GM21825 (cell line): ENCODE results near the gene TNP2.
"Not testable (repeated sequence)": the region's sequence is repeated elsewhere in the genome, so short reads cannot be mapped to it uniquely, and the experiment has no call there.

Experiments used
- ATAC-seq: cut with Tn5 transposase; IDR thresholded peaks from one replicate; pipeline ENCODE4 v1.9.1; 2021; ENCODE audit warnings: mild to moderate bottlenecking, moderate library complexity; ENCODE audit not compliant: unreplicated experiment

TNP2 gene

DNA sequence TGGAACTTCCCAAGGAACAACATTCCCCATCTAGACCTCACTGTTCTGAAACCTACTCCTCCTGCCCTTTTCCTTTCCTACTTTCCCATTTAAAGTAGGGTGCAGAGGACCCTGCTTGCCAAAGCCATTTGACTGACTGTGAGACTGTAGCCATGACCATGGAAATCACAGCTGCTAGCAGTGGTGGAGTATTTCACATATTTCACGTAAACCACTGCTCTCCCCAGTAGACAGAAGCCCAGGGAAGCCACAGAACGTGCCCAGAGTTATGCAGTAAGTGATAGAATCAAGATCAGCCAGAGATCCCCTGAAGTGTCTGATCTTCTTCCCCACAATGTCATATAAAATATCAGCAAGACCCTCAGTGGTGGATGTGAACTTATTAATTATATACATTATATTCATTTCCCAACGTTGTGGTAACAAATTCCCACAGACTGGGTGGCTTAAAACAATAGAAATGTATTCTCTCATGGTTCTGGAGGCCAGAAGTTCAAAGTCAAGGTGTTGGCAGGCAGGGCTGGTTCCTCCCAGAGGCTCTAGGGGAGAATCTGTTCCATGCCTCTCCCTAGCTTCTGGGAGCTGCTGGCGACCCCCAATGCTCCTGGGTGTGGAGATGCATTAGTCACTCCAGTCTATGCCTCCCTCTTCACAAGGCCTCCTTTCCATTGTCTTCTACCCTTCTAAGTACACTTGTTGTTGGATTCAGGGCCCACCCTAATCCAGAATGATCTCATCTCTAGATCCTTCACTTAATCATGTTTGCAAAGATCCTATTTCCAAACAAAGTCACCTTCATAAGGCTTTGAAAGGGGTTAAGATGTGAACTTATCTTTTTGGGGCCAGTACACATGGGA lies 32.7 kb upstream of the TNP2 start:
- ATAC-seq, result no peak

DNA sequence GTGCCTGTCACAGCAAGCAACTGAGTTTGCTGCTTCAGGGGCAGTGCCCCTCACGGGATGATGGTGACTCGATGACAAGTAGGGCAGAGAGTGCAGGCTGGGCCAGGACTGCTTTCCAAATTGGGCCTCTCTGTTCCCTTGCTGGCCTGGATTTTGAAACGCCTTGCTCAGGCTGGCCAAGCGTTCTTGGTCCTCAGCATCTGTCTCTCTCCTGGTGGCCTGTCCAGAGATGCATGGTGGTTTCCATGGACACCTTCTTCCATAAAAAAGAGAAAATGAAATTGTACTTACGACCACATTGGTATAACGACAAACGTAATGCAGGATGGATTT lies 31.4 kb upstream of the TNP2 start:
- no peak for ATAC-seq

DNA sequence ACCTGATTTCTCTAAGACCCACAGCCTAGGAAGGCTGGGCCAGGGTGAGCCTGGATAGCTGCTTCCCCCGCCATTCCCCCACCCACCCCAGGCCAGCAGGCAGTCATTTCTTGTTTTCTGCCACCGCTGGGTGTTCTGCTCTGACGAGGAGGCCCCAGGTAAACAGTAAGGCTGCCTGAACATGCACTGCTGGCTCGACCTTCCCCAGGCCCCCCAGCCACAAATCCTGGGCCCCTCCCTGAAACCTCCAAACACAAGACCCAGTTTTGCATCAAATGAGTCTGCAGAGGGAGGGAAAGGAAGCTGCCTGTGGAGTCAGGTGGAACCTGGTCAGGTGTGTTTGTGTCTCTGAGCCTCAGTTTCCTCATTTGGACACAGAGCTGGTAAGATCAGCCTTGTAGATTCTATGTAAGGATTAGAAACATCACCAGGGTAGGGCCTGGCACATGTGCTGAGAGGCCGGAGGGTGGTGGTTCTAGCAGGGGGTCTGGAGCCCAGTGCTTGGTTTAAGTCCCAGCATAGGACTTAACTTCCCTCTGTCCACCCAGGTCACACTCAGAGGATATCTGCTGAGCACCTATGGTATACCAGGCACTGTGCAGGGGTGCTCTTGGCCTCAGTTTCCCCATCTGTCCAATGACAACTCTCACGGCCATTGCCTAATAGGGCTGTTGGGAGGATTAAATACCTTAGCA lies 30.9 kb upstream of the TNP2 start:
- no peak for ATAC-seq

DNA sequence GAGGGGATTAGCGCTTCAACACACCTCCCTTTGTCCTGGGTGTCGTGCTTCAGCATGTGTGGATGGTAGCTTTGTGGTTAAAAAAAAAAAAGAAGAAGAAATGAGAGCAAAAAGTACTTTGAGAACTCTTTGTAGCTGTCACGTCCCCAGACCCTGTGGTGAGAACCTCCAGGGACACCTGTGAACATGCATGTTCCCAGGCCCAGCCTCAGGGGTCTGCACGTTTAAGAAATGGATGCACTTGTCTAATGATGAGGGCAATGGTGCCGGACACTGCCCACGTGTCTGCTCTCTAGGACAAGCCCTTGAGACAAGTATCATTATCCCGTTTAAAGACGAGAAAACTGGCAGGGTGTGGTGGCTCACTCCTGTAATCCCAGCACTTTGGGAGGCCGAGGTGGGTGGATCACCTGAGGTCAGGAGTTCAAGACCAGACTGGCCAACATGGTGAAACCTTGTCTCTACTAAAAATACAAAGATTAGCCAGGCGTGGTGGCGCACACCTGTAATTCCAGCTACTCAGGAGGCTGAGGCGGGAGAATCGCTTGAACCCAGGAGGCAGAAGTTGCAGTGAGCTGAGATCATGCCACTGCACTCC lies 29.9 kb upstream of the TNP2 start:
- ATAC-seq, result not testable (repeated sequence)

DNA sequence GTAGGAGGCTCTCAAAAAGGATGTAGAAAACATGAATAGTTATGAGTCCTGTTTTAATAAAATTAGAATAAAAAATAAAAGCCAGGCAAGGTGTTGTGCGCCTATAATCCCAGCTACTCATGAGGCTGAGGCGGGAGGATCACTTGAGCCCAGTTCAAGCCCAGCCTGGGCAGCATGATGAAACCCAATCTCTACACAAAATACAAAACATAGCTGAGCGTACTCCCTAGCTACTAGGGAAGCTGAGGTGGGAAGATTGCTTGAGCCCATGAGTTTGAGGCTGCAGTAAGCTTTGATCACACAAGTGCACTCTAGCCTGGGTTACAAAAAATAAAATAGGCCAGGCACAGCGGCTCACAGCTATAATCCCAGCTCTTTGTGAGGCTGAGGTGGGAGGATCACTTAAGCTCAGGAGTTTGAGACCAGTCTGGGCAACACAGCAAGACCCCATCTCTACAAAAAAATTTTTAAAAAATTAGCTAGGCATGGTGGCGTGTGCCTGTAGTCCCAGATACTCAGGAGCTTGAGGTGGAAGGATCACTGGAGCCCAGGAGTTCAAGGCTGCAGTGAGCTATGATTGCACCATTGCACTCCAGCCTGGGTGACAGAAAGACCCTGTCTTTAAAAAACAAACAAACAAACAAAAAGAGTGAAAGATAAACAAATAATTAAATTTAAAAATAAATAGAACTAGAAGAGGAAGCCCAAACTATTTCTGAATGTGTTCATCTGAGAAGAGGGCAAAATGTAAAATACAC lies 29.2 kb upstream of the TNP2 start:
- ATAC-seq, result no peak

DNA sequence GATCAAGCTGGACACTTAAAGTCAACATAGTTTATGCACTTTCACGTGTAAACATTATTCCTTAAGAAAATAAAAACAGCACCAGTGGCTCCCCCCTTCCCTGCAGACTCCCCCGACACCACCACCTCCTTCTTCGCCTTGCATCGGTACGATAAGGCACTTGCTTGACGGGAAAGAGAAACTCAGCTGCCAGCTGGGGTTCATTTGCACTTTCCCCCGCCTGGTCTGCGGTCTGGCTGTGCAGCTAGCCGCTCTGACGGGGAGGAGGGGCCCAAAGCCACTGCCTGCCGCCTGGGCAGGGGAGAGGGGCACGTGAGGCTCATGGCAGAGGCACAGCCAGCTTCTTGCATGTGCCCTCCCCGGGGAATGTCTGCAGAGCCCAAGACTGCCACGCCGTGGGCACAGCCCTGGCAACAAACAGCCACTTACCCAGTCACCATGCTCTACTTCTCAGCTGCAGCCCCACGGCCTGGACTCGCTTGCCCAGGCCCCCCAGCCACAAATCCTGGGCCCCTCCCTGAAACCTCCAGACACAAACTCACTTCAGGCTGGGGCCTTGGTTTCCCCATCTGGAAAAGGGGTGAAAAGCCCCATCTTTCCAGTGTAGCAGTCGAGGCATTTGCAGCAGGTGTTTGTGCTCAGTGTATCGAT lies 28.5 kb upstream of the TNP2 start:
- ATAC-seq, result peak; percentile 75

DNA sequence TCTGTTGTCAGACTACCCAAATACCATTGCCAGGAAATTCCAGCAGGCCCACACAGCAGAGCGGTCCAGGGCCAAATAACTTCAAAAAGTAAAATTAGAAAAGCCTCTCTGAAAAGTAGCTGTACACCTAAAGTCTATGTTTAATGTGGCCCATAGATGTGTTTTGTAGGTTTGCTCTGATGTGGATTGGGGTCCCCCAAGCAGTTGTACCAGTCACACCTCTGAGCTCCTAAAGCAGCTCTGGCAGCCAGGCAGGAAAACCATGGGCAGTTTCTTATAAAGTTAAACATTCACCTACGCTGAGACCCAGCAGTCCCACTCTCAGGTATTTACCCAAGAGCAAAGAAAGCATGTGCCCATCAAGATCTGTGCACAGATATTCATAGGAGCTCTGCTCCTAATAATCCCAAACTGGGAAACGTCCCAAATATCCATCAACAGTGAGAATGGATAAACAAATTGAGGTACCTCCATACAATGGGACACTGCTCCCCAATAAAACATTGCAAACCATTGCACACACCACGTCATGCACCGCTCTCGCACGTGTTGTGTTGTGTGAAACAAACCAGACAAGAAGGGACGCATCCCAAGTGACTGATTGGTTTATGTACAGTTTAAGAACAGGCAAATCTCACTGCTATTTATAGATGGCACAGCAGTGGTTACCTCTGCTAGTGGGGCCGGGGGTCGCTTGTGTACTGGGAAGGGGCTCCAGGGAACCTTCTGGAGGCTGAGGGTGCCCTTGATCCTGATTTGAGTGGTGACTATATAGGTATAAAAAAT lies 27.8 kb upstream of the TNP2 start:
- ATAC-seq, result peak; percentile 23

DNA sequence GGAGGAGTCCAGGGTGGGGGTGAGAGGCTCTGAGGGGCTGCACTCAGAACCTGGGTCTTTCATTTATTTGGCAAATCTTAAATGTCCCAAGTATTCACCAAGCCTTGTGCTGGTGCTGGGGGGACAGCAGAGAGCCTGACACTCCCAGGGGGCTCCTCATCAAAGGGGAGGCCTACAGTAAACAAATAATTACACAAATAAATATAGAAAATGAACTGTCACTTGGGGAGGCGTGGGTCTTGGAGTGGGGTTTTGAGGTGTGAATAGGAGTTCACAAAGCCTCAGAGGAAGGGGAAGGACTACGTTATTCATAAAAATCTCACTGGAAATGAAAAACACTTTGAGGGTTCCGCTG lies 27.2 kb upstream of the TNP2 start:
- ATAC-seq, result no peak

DNA sequence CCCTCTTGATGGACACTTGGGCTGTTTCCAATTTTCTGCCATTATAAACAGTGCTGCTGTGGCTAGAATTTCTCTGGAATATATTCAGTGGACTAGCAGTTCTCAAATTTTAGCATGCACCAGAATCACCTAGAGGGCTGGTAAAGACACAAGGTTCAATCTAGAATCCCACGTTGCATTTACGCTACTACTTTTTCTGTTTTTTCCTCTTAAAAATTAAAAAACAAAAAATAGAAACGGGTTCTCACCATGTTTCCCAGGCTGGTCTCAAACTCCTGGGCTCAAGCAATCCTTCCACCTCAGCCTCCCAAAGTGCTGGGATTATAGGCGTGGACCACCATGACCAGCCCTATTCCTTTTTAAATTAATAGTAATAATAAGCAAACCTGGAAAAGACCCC lies 26.5 kb upstream of the TNP2 start:
- ATAC-seq, result no peak

DNA sequence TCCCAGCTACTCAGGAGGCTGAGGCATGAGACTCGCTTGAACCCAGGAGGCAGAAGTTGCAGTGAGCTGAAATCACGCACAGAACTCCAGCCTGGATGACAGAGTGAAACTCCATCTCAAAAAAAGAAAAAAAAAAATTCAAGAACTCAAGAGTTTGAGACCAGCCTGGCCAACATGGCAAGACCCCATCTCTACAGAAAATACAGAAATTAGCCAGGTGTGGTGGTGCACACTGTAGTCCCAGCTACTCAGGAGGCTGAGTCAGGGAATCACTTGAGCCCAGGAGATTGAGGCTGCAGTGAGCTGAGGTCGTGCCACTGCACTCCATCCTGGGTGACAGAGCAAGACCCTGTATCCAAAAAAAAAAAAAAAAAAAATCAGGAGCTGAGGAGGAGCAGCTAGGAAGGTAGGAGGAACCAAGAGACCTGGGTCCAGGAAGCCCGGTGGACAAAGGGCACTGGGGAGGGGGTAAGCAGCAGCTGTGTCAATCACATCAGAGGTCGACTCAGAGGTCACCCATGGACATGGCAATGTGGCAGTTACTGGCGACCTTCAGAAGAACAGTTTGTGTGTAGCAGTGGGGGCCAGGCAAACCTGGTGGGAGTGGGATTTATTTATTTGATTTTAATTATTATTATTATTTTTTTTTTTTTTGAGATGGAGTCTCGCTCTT lies 23.1 kb upstream of the TNP2 start:
- ATAC-seq, result no peak

DNA sequence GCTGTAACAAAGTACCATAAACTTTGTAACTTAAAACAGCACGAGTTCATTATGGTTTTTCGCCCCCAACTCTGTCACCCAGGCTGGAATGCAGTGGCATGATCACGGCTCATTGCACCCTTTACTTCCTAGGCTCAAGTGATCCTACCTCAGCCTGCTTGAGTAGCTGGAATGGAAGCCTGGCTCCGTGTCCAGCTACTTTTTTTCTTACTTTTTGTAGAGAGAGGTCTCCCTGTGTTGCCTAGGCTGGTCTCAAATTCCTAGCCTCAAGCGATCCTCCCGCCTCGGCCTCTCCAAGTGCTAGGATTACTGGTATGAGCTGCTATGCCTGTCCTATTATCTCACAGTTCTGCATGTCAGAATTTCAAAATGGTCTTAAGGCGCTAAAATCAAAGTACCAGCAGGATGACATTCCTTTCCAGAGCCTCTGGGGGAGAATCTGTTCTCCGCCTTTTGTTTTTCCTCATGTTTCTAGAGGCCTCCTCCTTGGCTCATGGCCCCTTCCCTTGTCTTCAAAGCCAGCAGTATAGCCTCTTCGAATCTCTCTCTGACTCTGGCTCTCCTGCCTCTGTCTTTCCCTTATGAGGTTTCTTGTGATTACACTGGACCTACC lies 22.1 kb upstream of the TNP2 start:
- ATAC-seq, result no peak

DNA sequence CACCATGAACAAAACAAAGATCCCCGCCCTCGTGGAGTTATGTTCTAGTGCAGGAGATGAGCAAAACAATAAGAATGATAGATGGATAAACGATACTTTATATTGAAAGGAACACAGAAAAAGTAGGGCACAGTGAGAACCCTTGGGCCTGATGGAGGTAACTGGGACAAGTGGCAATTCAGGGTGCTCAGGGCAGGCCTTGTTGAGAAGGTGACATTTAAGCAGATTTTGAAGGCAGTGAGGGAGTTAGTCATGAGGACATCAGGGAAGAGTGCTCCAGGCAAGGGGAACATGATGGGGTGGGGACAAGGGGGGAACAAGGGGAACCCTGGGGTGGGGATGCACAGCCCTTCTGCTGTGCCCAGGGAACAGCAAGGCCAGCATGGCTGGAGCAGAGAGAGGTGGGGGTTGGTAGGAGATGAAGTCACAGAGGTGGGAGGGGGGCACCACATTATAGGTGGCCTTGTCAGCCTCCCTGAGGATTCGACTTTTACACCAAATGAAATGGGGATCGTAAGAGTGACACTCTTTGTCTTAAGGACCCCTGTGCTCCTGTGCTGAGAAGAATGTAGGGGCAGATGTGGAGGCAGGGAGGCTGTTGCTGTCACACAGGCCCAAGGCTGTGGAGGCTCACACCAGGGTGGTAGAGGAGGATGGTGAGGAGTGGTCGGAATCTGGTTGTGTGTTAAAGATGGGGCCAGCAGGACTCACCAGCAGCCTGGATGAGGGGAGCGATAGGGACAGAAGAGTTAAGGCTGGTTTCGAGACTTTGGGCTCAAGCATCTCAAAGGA lies 21.2 kb upstream of the TNP2 start:
- no peak for ATAC-seq

DNA sequence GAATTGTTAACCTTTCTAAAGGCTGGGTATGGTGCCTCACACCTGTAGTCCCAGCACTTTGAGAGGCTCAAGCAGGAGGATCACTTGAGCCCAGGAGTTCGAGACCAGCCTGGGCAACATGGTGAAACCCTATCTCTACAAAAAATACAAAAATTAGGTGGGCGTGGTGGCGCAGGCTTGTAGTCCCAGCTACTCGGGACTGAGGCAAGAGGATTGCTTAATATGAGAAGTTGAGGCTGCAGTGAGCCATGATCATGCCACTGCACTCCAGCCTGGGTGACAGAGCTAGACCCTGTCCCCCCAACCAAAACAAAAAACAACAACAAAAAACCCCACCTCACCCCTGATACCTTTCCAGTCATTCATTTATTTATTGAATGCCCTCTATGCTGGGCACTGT lies 20.6 kb upstream of the TNP2 start:
- not testable (repeated sequence) for ATAC-seq

DNA sequence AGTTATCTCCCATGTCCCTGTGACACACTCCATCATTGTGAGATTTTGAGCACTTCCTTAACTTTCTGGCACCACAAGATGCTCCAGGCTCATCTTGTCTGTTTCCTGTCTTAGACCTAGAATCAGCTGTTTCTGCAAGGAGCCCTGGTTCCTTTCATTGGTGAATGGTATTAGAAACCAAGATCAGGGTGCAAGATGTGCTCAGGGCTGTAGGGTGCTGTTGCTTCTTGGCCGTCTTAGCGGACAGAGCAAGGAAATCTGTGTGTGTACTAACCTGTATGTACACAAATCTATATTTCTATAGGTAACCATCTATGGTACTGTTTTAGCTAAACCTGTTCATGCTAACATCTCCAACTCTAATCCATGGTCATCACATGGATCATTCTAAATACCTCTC lies 20.1 kb upstream of the TNP2 start:
- ATAC-seq, result no peak

DNA sequence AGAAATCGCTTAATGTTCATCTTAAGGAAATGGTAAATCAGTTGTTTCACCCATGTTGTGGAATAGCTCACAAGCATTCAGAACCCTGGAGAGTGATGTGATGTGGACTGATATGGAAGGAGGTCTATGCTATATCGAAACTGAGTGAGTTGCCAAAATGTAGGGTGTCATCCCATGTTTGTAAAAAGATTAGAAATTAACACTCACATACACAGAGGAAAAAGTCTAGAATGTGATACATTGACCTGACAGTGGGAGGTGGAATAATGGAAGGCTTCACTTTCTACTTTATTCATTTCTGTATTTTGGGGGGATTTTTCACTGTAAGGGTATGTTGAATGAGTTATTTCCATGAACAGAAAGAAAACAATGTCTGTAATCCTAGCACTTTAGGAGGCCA lies 16.7 kb upstream of the TNP2 start:
- ATAC-seq, result no peak

DNA sequence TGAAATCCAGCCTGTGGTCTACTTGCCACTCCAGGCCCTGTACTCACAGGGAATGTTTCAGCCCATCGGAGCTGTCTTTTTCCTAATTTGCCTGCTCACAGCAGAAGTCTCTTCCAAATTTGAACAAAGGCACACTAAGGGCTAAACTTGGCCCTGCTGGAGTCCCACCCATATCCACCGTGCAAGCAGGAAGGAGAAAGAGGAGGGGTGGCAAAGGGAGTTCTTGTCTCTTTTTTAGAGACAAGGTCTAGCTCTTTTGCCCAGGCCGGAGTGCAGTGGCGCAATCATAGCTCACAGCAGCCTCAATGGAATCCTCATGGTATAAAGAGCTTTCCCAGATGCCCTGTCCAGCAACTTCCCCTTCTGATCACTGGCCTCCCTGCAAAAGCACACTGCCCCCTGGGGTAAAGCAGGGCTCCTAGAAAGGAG lies 14.7 kb upstream of the TNP2 start:
- ATAC-seq, result no peak

DNA sequence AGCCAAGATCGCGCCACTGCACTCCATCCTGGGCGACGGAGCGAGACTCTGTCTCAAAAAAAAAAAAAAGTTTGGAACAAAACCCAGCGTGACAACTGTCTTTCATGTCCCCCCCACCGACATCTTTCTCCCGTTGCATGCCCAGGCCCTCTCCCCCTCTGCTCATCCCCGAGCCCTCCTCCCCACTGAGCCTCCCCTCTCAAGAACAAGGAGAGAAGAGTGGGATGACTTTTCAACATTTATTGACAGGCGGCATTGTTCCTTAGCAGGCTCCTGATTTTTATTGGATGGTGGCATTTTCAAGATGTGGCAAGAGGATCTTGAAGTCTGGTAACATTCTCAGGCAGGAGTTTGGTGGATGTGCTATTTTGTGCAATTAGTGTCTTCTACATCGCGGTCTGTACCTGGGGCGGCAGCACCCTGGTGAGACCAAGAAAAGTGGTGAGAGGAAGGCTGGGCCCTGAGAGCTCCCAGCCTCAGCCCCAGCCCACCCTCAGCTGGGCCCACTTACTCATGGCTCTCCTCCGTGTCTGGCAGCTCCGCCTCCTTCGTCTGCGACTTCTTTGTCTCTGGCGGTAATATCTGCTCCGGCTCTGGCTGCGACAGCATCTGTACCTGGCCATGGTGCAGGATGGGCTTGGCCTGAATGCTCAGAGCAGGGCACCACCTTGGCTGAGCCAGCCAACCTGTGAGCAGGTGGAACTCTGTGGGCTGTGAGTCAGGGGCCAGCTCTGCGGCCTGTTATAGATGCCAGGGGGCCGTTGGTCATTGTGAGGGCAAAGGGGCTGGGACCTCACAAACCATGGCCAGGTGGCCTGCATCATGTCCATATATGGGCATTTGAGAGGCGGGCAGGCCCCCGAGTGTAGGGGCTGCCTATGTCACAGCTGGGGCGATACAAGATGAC lies 11.7 kb upstream of the TNP2 start, which contains the start of gene PRM1:
Gene PRM1, minus strand, starts transcription at position 715 of the 907 bp plus-strand sequence. Its CDS starts 92 bp downstream, at position 623.
- ATAC-seq, result no peak
